Peyer's patch (tissue), 4 donors: Measurements from ENCODE around the gene EXOC8.

Experiments used
- POLR2A ChIP-seq, 2 donors: fragments of 450-650 bp; IDR thresholded peaks; one replicate each; pipeline ENCODE4 v1.5.1; 2017; ENCODE audit warnings: antibody characterized with exemption in 2 of 2, mild to moderate bottlenecking in 2 of 2, moderate library complexity in 2 of 2
- TF ChIP-seq, protein P1 (sequence below), 6 experiments: fragments of 450-650 bp in 4 of 6; fragments of 200-600 bp in 2 of 6; sonication (generic) in 1 of 6; IDR thresholded peaks; one replicate each; pipeline ENCODE4 v1.5.1; 2017 to 2019; ENCODE audit warnings: antibody characterized with exemption in 6 of 6, mild to moderate bottlenecking in 3 of 6, moderate library complexity in 1 of 6

DNA sequence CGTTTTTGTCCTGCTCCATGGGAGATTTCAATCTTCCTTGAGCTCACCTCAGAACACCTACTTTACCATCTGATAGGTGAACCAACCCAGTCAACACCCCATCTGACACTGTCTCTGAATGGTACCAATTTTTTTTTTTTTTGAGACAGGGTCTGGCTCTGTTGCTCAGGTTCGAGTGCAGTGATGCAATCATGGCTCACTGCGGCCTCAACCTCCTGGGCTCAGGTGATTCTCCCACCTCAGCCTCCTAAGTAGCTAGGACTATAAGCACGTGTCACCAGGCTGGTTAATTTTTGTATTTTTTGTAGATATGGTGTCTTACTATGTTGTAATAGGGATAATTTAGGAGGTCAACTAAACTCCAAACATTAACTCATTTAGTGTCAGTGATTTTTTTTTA is 36.7 kb upstream of the EXOC8 start:
- TF ChIP-seq, protein P1, sequence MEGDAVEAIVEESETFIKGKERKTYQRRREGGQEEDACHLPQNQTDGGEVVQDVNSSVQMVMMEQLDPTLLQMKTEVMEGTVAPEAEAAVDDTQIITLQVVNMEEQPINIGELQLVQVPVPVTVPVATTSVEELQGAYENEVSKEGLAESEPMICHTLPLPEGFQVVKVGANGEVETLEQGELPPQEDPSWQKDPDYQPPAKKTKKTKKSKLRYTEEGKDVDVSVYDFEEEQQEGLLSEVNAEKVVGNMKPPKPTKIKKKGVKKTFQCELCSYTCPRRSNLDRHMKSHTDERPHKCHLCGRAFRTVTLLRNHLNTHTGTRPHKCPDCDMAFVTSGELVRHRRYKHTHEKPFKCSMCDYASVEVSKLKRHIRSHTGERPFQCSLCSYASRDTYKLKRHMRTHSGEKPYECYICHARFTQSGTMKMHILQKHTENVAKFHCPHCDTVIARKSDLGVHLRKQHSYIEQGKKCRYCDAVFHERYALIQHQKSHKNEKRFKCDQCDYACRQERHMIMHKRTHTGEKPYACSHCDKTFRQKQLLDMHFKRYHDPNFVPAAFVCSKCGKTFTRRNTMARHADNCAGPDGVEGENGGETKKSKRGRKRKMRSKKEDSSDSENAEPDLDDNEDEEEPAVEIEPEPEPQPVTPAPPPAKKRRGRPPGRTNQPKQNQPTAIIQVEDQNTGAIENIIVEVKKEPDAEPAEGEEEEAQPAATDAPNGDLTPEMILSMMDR (IDR thresholded peaks at IDR 0.05) = no peak
- TF ChIP-seq POLR2A (IDR thresholded peaks at IDR 0.05) = no peak
